Ishikawa (cell line): ENCODE results near the gene ARFGAP3.
A peak's percentile ranks its signal among the peaks of the same experiment; 100 is the strongest.

Experiments
- EP300 ChIP-seq: IDR thresholded peaks from 2 replicates; pipeline ENCODE4 v1.6.1; 2012; ENCODE audit warnings: borderline replicate concordance
- FOXM1 ChIP-seq: IDR thresholded peaks from 2 replicates; pipeline ENCODE4 v1.6.1; 2012; ENCODE audit warnings: low read depth, borderline replicate concordance
- MAX ChIP-seq: IDR thresholded peaks from 2 replicates; pipeline ENCODE4 v1.6.1; 2012
- NFIC ChIP-seq: IDR thresholded peaks from 2 replicates; pipeline ENCODE4 v1.6.1; 2012
- RAD21 ChIP-seq: IDR thresholded peaks from 2 replicates; pipeline ENCODE4 v1.6.1; 2012; ENCODE audit warnings: low read depth
- TAF1 ChIP-seq: IDR thresholded peaks from 2 replicates; pipeline ENCODE4 v1.6.1; 2012; ENCODE audit warnings: low read depth, mild to moderate bottlenecking
- YY1 ChIP-seq: IDR thresholded peaks from 2 replicates; pipeline ENCODE4 v1.6.1; 2012; ENCODE audit warnings: low read depth
- TF ChIP-seq, protein P1 (sequence below): IDR thresholded peaks from 2 replicates; pipeline ENCODE4 v1.6.1; 2012
- TF ChIP-seq, protein P2 (sequence below): IDR thresholded peaks from 2 replicates; pipeline ENCODE4 v1.6.1; 2012; ENCODE audit warnings: low read depth, mild to moderate bottlenecking

GRCh38 chr22:42880815-42881214, 23.7 kb upstream of the ARFGAP3 start:
- TF ChIP-seq NFIC, result no peak
- TF ChIP-seq TAF1, result no peak
- TF ChIP-seq RAD21, result peak; percentile 24; the same call in 1 of the 2 replicates
- TF ChIP-seq FOXM1, result no peak
- no peak for TF ChIP-seq MAX
- TF ChIP-seq, protein P1, sequence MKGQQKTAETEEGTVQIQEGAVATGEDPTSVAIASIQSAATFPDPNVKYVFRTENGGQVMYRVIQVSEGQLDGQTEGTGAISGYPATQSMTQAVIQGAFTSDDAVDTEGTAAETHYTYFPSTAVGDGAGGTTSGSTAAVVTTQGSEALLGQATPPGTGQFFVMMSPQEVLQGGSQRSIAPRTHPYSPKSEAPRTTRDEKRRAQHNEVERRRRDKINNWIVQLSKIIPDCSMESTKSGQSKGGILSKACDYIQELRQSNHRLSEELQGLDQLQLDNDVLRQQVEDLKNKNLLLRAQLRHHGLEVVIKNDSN, result no peak
- TF ChIP-seq, protein P2, sequence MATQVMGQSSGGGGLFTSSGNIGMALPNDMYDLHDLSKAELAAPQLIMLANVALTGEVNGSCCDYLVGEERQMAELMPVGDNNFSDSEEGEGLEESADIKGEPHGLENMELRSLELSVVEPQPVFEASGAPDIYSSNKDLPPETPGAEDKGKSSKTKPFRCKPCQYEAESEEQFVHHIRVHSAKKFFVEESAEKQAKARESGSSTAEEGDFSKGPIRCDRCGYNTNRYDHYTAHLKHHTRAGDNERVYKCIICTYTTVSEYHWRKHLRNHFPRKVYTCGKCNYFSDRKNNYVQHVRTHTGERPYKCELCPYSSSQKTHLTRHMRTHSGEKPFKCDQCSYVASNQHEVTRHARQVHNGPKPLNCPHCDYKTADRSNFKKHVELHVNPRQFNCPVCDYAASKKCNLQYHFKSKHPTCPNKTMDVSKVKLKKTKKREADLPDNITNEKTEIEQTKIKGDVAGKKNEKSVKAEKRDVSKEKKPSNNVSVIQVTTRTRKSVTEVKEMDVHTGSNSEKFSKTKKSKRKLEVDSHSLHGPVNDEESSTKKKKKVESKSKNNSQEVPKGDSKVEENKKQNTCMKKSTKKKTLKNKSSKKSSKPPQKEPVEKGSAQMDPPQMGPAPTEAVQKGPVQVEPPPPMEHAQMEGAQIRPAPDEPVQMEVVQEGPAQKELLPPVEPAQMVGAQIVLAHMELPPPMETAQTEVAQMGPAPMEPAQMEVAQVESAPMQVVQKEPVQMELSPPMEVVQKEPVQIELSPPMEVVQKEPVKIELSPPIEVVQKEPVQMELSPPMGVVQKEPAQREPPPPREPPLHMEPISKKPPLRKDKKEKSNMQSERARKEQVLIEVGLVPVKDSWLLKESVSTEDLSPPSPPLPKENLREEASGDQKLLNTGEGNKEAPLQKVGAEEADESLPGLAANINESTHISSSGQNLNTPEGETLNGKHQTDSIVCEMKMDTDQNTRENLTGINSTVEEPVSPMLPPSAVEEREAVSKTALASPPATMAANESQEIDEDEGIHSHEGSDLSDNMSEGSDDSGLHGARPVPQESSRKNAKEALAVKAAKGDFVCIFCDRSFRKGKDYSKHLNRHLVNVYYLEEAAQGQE, result no peak
- no peak for TF ChIP-seq EP300
- no peak for TF ChIP-seq YY1
